Mesangial cell (primary cell): ENCODE results near the gene MAST2. TPM values are rescaled to one million over a fixed set of nuclear protein-coding genes. Genes with fewer than 3 reads are reported as not detected.

Source experiments
- total RNA-seq: library from RNA; depleted of rRNA; stranded (reverse); fragments of >200 nt; gene quantifications from 2 replicates; pipeline ENCODE4 v1.2.3, GENCODE V29; 2015

MAST2 gene
- total RNA-seq, result 28.8 and 32.6 TPM in 2 replicates

DNA sequence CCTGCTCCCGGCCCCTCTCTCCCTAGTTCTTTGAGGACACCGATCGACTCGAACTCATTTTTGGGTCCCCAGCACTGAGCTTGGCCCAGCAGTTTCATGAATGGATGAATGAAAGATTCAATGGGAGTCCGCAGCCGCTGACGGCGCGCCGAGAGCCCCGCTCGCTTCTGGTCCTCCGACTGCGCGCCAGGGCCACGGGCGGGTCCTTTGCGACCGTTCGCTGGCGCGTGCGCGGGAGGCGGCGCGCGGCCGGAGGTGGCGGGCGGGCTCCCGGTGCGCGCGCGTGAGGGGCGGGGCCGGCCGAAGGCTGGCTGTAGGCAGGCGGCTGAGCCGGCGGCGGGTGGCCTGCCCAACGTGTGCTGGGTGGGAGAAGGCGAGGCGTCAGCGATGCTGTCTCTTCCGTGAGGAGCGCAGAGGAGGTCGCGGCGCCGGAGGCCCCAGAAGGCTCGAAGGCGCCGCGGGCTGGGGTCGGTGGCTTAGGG is at the start of gene MAST2:
Gene MAST2 (plus strand): TSS at position 314 of the 482 bp plus-strand sequence. CDS start 284 bp downstream, outside the sequence.

Other genes with a start within 250 kb of the MAST2 start
- gene NASP, start 219.6 kb upstream of the MAST2 start, total RNA-seq, result 21.4 and 74.0 TPM in 2 replicates
- gene CCDC17, start 179.6 kb upstream of the MAST2 start, total RNA-seq, result under 0.01 and 0.89 TPM in 2 replicates
- 41.7 and 58.9 TPM in 2 replicates for gene GPBP1L1, start 117.1 kb upstream of the MAST2 start, total RNA-seq
- gene TMEM69, start 115.4 kb upstream of the MAST2 start, total RNA-seq, result 25.7 and 28.4 TPM in 2 replicates
- 4.6 and 5.1 TPM in 2 replicates for gene IPP, start 53.0 kb upstream of the MAST2 start, total RNA-seq